HEK293T (cell line): ENCODE measurements around the gene RPL13.

Source experiments
- BHLHE40 ChIP-seq: fragments of 450-650 bp; IDR thresholded peaks from 2 replicates; pipeline ENCODE4 v1.6.1; 2016; ENCODE audit warnings: mild to moderate bottlenecking, moderate library complexity, borderline replicate concordance
- FOXA1 ChIP-seq: fragments of 450-650 bp; IDR thresholded peaks from 2 replicates; pipeline ENCODE4 v1.6.1; 2016; ENCODE audit warnings: mild to moderate bottlenecking
- FOXK2 ChIP-seq: fragments of 450-650 bp; IDR thresholded peaks from 2 replicates; pipeline ENCODE4 v1.6.1; 2016; ENCODE audit warnings: mild to moderate bottlenecking
- FOXM1 ChIP-seq: fragments of 450-650 bp; IDR thresholded peaks from 2 replicates; pipeline ENCODE4 v1.6.1; 2017; ENCODE audit warnings: mild to moderate bottlenecking, borderline replicate concordance
- HDGF ChIP-seq: fragments of 450-650 bp; IDR thresholded peaks from 2 replicates; pipeline ENCODE4 v1.6.1; 2017; ENCODE audit warnings: antibody characterized with exemption, borderline replicate concordance
- LEF1 ChIP-seq: fragments of 450-650 bp; IDR thresholded peaks from 2 replicates; pipeline ENCODE4 v1.6.1; 2017; ENCODE audit warnings: mild to moderate bottlenecking, borderline replicate concordance
- NFRKB ChIP-seq: fragments of 450-650 bp; IDR thresholded peaks from 2 replicates; pipeline ENCODE4 v1.6.1; 2016; ENCODE audit warnings: mild to moderate bottlenecking, moderate library complexity
- SP1 ChIP-seq: fragments of 450-650 bp; IDR thresholded peaks from 2 replicates; pipeline ENCODE4 v1.6.1; 2017
- TF ChIP-seq, protein P1 (sequence below): fragments of 450-650 bp; IDR thresholded peaks from 2 replicates; pipeline ENCODE4 v1.6.1; 2016

- TF ChIP-seq BHLHE40 (no peak), HDGF (no peak), LEF1 (no peak), NFRKB (no peak), FOXK2 (no peak), FOXM1 (no peak), SP1 (no peak), FOXA1 (no peak)
- TF ChIP-seq, protein P1, sequence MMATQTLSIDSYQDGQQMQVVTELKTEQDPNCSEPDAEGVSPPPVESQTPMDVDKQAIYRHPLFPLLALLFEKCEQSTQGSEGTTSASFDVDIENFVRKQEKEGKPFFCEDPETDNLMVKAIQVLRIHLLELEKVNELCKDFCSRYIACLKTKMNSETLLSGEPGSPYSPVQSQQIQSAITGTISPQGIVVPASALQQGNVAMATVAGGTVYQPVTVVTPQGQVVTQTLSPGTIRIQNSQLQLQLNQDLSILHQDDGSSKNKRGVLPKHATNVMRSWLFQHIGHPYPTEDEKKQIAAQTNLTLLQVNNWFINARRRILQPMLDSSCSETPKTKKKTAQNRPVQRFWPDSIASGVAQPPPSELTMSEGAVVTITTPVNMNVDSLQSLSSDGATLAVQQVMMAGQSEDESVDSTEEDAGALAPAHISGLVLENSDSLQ: no peak
Observed at GRCh38 chr16:89531821-89532526, 28.5 kb upstream of the RPL13 start.
